B cell (primary cell): ENCODE data around the gene CCDC112.

ENCODE experiments used
- CTCF ChIP-seq: fragments of 200-600 bp; IDR thresholded peaks from one replicate; pipeline ENCODE4 v1.8.0; 2022; ENCODE audit warnings: antibody characterized with exemption, mild to moderate bottlenecking
- EZH2 ChIP-seq: IDR thresholded peaks from 2 replicates; pipeline ENCODE4 v1.6.1; 2012; ENCODE audit warnings: borderline replicate concordance, low read depth, mild to moderate bottlenecking, moderate library complexity, low read length; ENCODE audit not compliant: insufficient read depth, poor library complexity, severe bottlenecking

- TF ChIP-seq CTCF, result no peak
- TF ChIP-seq EZH2, result no peak
Observed at GRCh38 chr5:115329475-115329874, 33.0 kb upstream of the CCDC112 start.
